Epithelial cell of proximal tubule (primary cell): ENCODE data around the gene SENP1. TPM values are rescaled to one million over a fixed set of nuclear protein-coding genes. Genes with fewer than 3 reads are reported as not detected.
A peak's percentile ranks its signal among the peaks of the same experiment; 100 is the strongest.

Experiments used
- DNase-seq: peaks from one replicate; pipeline ENCODE4 v3.0.0-alpha.2; 2011; ENCODE audit warnings: low read depth
- H3K4me3 ChIP-seq: 2 replicates; pipeline ENCODE4 v1.5.1; 2011; ENCODE audit warnings: low read depth, mild to moderate bottlenecking, low read length
- CTCF ChIP-seq: conservative IDR thresholded peaks from 2 replicates; pipeline ENCODE4 v1.5.1; 2012; ENCODE audit warnings: low read depth, mild to moderate bottlenecking, low read length
- total RNA-seq: library from RNA; depleted of rRNA; stranded (reverse); fragments of >200 nt; gene quantifications from 2 replicates; pipeline ENCODE4 v1.2.3, GENCODE V29; 2015

Gene SENP1
- total RNA-seq, 1 donor from 2014 or later = 10.3 TPM

GRCh38 chr12:48002773-48003218 lies 103.1 kb downstream of the SENP1 start:
- H3K4me3 ChIP-seq = no peak overlapping the region
- TF ChIP-seq CTCF = no peak
- no peak for DNase-seq

DNA sequence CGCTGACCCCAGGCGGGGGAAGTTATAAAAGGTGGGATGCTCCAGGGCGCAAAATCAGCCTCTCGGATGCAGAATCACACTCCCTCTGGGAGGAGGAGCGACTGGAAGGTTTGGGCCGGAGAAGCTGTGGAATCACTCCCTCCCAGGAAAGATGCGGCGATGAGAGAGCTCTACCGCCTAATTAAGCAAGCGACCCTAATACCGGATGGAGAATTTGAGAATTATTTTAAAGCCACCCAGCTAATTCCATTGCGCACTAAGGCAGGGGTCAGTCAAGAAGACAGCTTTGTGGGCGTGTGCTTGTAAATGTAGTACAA lies 103.5 kb downstream of the SENP1 start:
- peak overlapping the region; percentile 55 for H3K4me3 ChIP-seq
- TF ChIP-seq CTCF = no peak
- DNase-seq = no peak

DNA sequence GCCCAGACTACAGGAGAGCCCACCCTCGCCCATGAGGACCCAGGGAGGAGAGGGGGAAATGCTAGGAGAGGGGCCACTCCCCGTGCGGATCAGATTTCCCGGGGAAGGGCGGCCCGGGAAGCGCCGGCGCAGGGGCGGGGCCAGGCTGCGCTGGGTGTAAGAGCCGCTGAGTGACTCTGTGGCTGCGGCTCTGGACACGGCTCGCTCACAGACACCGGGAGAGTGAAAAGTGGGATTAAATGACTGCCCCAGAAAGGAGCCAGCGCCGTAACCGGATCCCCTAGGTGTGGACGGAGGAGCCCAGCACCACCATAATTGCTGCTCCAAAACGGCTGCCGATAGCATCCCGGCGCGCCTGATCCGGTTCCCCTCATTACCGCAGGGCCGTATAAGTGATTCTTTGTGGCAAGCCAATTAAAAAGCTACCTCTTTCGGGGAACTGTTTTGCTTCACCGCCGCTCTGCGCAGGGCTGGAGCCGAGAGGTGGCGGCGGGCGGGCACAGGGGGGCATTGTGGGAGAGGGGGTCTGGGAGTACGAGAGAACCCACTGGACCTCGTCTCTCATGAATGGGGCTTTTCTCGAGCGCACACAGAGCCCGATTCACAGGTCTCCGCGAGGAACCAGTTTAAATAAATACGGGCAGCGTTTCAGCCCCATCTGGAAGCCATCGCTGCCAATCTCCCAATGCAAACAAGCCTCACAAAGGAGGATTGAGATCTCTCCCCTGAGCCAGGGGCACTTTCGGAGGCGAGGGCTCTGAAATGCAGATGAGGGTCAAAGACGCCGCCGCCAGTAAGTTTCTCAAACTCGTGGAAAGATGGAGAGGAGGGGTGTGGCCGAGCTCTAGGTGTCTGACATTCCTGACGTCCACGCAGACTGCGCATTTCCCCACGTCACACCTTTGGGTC lies 104.1 kb downstream of the SENP1 start:
- no peak for TF ChIP-seq CTCF
- peak overlapping the region; percentile 55 for H3K4me3 ChIP-seq
- DNase-seq = no peak

- peak overlapping the region; percentile 55 for H3K4me3 ChIP-seq
- TF ChIP-seq CTCF = no peak
- peak; percentile 10 for DNase-seq
Measured at GRCh38 chr12:48000878-48001504, 104.9 kb downstream of the SENP1 start.

GRCh38 chr12:47999816-48000215 lies 106.1 kb downstream of the SENP1 start:
- H3K4me3 ChIP-seq = no peak overlapping the region
- TF ChIP-seq CTCF = no peak
- no peak for DNase-seq

DNA sequence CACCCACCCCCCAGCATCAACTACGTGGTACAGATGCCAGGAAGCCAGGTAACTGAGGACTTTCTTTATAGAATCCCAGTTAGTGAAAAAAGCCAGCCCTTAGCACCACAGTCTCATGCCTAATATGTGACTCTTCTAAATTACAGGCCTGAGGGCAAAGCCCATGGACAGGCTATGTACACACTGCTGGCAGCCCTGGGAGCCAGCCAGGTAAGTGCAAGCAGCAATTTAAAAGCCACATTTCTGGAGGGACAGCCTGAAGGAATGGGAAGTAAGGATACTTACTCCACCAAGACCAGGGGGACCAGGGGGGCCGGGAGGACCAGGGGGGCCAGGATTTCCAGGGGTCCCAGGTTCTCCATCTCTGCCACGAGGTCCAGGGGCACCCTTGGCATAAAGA lies 108.6 kb downstream of the SENP1 start:
- no peak overlapping the region for H3K4me3 ChIP-seq
- no peak for DNase-seq
- TF ChIP-seq CTCF = no peak
